Fibroblast of mammary gland (primary cell): ENCODE results near the gene TMUB1.

Source experiments
- DNase-seq: peaks from one replicate; pipeline ENCODE4 v3.0.0-alpha.2; 2010; ENCODE audit warnings: low read depth
- H3K4me3 ChIP-seq: 2 replicates; pipeline ENCODE4 v1.5.1; 2011; ENCODE audit warnings: low read depth, mild to moderate bottlenecking, low read length, moderate library complexity; ENCODE audit not compliant: control insufficient read depth
- TF ChIP-seq, protein P1 (sequence below): conservative IDR thresholded peaks from 2 replicates; pipeline ENCODE4 v1.5.1; 2011; ENCODE audit warnings: low read depth, low read length, inconsistent platforms; ENCODE audit not compliant: control insufficient read depth, insufficient read depth

TMUB1 gene

DNA sequence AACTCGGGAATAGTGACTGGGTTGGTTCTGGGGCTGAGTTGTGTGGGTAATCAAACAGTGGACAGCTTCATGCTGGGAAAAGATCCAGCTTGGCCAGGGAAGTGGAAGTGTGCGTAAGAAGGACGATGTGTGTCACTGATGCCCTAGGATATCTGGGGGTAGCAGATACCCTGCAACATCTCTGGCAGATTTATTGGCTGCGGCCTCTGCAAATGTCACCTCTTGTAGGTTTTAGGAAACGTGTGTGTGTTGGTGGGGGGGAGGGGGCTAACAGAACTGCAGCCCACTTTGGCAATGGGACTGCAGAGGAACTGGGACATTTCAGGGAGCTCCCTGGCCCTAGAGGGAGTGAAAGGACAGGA, 2.0 kb upstream of the TMUB1 start:
- peak; percentile 40 for DNase-seq
- no peak overlapping the region for H3K4me3 ChIP-seq
- TF ChIP-seq, protein P1, sequence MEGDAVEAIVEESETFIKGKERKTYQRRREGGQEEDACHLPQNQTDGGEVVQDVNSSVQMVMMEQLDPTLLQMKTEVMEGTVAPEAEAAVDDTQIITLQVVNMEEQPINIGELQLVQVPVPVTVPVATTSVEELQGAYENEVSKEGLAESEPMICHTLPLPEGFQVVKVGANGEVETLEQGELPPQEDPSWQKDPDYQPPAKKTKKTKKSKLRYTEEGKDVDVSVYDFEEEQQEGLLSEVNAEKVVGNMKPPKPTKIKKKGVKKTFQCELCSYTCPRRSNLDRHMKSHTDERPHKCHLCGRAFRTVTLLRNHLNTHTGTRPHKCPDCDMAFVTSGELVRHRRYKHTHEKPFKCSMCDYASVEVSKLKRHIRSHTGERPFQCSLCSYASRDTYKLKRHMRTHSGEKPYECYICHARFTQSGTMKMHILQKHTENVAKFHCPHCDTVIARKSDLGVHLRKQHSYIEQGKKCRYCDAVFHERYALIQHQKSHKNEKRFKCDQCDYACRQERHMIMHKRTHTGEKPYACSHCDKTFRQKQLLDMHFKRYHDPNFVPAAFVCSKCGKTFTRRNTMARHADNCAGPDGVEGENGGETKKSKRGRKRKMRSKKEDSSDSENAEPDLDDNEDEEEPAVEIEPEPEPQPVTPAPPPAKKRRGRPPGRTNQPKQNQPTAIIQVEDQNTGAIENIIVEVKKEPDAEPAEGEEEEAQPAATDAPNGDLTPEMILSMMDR, result no peak

DNA sequence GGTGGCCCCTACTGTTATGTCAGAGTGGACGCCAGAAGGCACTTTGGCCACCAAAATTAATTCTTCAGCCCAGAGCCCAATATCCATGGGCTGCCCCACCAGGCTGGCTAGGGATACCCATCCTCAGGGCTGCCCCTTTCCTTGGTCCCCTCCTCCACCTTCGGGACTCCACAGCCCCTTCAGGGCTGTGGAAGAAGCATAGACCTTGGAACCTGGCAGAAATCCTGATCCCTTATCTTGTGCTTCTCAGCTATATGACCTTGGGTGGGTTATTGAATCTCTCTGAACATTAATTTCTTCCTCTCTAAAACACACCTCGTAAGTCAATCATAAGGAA, 499 bp upstream of the TMUB1 start:
- TF ChIP-seq, protein P1, result no peak
- DNase-seq, result no peak
- peak overlapping the region; percentile 73 for H3K4me3 ChIP-seq

DNA sequence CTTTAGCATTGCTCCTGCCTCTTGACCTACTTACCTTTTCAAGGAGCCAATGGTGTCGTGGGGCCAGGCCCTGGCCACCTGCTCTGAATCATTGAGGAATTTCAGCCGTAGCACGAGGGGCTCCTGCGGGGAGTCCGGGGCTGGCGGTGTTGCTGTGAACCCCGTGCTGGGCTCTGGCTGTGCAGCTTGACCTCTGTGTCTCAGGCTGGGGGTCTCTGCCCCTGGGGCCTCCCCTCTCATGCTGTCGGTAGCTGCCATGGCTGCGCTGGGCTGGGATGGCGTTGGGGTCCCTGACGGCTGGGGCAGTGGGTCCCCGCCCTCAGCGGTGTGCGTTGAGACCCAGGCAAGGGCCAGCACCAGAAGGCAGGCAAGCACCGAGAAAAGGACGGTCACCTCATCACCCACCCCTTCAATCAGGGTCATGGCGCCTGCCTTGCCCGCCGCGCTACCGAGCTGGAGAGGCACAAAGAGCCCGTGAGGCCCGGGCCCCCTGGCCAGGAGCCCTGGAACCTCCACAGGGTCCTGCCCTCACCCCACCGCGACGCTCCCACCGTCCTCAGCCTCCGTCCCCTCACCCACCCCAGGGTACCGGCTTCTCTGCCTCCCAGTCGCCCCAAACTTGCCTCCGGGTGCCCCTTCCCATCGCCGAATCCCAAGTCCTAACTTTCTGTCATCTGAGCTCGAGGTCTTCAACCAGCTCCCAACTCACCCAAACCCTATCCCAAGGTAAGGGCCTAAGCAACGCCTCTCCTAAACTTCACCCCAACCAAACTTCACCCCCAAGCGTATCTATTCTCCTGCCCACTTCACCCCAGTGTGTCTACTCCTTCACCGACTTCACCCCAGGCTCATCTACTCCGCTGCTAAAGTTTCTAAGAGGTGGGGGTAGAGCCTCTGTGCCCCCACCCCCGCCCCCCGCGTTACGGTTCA, 887 bp downstream of the TMUB1 start:
- TF ChIP-seq, protein P1, result no peak
- peak overlapping the region; percentile 73 for H3K4me3 ChIP-seq
- DNase-seq, result no peak

DNA sequence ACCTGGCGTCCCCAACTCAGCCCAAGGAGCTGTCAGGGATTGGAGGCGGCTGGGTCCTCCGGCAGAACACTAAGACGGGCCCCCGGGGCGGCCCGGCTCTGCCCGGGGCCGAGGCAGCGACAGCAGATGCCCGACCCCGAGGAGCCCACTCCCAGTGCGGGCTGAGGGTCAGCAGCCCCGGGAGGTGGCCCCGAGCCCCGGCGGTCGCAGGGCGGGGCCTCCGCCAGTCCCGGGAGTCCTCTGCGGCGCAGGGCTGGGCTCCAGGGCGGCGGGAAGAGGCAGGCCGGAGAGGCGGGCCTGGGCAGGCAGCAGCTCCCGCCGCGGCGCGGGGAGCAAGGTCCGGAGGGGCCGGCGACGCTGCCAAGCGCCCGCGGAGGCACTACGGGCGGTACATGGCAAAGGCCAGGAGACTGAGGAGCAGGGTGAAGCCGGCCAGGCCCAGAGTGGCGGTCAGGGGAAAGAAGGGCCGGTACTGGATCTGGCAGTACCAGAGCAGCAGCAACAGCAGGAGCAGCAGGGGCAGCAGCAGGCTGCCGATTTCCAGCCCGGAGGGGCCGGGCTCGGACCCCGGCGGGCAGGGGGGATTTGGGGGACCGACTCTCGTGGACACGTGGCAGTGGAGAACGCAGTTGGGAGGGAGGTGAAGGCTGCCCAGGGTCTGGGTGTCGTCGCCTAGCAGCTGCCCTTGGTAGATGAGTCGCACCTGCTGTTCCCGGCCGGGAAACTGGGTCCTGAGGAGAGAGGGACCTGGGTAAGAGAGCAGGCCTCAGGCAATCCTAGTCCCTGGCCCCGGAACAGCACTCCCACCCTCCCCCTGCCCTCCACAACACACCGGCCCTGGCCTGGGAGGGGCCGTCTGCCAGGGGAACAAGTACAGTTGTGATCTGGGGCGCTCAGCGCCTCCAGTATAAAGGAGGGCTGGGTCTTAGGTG, 1.9 kb downstream of the TMUB1 start:
- no peak for DNase-seq
- TF ChIP-seq, protein P1, result no peak
- peak overlapping the region; percentile 73 for H3K4me3 ChIP-seq

DNA sequence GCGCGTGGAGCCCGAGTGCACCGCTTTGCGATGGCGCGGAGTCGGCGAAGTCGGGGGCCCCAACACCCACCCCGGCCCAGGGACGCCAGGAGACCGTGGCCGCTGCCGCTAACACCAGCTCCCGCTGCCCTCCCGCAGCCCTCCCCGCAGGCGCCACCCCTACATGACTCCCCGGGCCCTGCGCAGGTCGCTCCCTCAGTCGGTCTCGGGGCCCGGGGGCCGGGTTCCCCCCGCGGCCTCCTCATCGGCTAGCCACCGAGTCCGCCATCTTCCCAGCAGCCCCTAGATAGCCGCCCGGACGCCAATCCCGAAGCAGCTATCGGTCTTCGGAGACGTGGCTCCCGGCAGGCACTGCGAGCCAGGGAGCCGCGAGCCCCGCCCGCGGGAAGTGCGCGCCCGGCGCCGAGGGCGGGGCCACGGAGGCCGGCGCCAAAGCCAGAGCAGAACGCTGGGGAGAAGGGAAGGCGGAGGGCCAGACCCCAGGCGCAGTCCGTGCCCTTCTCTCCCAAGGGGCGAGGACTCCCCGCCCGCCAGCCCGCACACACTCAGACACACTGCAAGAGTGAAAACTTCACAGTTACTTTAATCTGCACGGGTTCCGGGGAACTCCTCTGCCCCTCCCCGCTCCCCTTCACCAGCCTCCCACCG, 2.6 kb downstream of the TMUB1 start, which contains the start of gene FASTK:
TSS of gene FASTK (minus strand) at position 288 of the 648 bp plus-strand sequence. CDS start at position 245, 43 bp downstream.
- TF ChIP-seq, protein P1, result no peak
- peak within 1 kb of the TSS; percentile 79 for H3K4me3 ChIP-seq
- DNase-seq, result peak; percentile 86

DNA sequence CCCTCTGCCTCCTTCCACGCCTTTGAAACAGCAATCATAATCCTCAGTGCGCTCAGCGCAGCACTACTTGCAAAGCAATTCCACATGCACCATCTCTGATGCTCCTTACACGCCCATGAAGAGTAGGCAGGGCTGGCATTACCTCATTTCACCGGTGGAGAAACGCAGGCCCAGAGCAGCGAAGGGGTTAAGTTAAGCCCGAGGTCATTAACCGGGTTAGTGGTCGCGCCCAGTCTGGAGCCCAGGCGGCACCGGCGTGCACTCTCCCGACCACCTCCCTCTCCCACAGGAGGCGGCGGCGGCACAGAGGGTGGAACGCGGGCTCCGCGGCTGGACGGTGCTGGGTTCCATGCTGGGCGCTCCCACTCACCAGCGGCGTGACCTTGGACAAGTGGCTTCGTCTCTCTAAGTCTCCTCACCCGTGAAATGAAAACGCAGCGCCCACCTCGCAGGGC, 3.2 kb downstream of the TMUB1 start:
- peak; percentile 43 for DNase-seq
- peak overlapping the region; percentile 79 for H3K4me3 ChIP-seq
- TF ChIP-seq, protein P1, result no peak
